ENCODE data around the gene NKX6-1.

Gene NKX6-1

DNA sequence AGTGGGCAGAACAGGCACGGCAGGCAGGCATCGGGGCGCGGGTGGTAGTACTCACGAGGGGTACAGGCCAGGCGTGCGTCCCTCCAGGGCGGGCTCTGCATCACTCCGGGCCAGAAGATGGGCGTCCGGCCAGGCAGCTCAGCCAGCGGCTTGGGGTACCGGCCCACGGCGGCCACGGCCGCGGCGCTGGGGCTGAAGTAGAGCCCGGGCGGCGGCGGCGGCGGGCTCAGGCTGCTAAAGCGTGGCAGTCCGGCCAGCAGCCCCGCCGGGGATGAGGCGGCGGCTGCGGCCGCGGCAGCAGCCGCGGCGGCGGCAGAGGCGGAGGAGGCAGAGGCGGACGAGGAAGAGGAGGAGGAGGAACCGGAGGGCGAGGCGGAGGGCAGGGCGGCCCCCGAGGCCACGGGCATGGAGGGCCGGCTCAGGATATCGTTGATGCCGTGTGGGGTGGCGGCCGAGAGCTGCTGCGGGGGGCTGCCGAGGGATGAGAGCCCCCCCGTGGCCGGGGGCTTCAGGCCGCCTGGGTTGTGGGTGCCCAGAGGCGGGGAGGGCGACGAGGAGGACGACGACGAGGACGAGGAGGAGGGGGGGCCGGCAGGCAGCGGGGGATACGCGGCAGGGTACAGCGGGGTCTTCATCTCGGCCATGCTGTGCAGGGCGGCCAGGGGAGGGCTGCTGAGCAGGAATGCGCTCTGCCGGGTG lies 1.4 kb downstream of the NKX6-1 start:
- DNase-seq: no peak

GRCh38 chr4:84496706-84497503 lies 2.2 kb downstream of the NKX6-1 start:
- no peak for DNase-seq

DNA sequence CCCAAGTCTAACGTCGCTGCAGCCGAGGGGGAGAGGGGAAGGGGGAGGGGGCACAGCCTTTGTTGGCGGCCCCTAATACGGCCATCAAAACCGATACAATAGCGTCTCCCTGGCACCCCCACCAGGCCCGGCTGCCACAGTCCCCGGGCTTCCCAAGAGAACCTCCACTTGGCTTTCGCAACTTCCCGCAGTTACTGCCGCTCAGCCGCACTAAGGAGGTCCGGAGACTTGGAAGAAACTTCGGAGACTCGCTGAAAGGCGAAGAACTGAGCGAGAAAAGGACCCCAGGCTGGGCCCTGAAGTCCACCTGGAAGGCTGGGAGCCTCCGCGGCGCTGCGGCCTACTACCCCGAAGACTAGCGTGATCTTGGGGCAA lies 2.8 kb downstream of the NKX6-1 start:
- DNase-seq: no peak

DNA sequence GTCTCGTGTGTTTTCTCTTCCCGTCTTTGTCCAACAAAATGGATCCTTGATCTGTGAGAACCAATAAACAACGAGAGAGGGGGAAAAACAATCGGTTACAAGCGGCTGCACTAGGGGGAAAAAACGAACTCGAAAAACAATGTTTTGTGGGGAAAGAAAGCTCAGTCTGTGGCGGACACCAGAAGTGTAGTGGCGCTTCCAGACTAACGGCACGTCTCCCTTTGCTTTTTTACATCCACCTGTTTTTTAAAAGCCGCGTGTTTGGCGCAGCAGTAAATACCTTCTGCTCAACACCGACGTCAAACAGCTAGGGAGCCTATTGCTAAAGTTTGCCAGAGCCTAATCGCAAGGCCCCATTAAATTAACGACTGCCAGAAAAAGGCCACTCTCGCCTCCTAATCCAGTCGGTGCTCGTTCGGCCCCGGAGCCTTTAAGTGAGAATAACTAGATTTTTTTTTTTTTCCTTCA lies 3.3 kb downstream of the NKX6-1 start:
- DNase-seq: no peak

DNA sequence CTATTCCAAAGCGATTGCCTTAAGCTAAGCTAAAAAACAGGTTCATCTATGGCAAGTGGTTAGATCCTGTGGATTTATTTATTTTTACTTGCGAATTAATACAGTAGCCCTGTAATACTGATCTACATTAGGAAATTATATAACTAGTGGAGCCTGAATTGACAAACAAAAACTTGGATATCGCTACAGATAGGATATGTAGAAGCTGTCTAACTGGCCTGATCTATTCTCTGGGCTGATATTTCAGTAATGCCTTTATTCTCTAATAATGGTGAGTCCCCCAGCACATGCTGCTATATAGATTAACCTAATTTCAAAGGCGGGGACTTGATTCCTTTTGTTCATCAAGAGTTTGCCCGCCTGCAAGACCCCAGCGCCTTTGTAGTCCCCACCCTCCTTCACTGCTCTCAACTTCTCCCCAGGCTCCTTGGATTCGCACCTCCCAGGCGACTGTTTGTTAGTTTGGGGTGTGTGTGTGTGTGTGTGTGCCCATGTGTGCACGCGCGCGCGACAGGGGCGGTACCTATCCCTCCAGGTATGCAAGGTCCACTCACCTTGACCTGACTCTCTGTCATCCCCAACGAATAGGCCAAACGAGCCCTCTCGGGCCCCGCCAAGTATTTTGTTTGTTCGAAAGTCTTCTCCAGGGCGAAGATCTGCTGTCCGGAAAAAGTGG lies 3.8 kb downstream of the NKX6-1 start:
- no peak for DNase-seq

DNA sequence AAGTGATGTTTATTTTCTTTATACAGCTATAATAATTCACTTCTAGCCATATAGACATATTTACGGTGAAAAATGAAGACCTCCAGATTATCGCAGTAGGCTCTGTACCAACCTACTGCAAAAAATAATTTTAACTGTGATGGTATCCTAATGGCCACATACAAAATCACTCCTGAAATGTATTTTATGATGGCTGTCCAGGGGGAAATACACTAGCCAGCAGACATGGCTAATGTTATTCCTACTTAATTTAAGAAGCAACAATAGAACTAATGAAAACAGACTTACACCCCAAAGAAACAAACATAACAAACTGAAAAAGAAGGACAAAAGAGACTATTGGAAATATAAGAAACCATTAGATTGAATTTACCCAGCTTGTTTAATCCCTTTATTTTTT lies 4.6 kb downstream of the NKX6-1 start:
- no peak for DNase-seq

DNA sequence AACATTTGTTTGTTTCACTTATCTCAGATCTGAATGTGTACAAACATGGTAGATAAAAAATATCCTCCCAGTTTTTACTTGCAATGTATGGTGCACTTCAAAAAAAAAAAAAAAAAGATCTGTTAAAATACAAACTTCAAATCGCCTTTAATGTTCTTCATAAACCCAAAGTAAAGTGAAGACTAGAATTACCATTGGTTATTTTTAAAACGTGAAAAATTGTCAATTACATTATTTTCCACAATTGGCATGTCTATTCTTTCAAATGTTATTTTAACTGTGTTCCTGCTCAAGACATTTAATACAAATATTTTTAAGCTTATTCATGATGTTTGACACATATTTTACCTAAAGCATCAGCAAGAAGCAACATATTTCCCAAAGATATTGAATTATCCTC lies 5.0 kb downstream of the NKX6-1 start:
- no peak for DNase-seq

- DNase-seq: no peak
These were observed 5.8 kb downstream of the NKX6-1 start for GRCh38 chr4:84493092-84493850.

- no peak for DNase-seq
These were observed 6.4 kb downstream of the NKX6-1 start for GRCh38 chr4:84492737-84493091.

GRCh38 chr4:84492290-84492689 lies 6.8 kb downstream of the NKX6-1 start:
- DNase-seq: no peak

DNA sequence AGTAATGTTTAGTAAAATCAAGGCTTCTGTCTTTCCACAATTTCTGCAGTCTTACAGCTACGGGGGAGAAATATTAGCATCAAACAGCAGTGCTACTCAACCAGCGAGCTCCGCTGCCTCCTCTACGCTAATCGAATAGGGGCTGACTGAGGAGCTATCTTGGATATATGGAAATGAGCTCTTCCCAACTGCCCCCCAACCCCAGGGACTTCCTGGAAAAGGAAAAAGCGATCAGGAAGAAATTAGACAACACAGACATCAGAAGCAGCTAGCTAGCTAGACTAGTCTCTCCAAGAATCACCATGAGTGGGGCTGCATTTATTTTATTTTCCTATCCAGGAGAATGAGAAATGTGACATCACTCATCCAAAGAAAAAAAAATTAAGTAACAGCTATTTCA lies 7.6 kb downstream of the NKX6-1 start:
- no peak for DNase-seq

- no peak for DNase-seq
These were observed 8.4 kb downstream of the NKX6-1 start for GRCh38 chr4:84490663-84491062.

- no peak for DNase-seq
These were observed 14.9 kb downstream of the NKX6-1 start for GRCh38 chr4:84484236-84484635.

DNA sequence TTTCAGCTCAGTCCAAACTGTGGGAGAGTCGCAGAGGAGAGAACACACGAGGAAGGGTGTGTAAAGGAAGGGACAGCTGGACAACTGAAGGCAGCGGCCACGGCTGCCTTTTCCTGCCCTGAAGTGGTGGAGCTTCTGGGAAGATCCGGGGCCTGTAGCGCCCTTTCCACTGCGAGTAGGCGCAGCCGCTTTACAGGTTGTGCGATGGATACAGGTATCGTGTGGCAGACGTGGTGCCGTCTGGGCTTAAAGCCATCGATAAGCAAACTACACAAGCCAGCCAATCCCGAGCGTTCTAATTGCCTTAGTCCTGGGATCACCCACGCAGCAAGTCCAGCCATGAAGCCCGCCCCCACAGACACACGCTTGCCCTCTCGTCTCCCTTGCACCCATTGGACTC lies 15.4 kb downstream of the NKX6-1 start:
- DNase-seq: no peak

DNA sequence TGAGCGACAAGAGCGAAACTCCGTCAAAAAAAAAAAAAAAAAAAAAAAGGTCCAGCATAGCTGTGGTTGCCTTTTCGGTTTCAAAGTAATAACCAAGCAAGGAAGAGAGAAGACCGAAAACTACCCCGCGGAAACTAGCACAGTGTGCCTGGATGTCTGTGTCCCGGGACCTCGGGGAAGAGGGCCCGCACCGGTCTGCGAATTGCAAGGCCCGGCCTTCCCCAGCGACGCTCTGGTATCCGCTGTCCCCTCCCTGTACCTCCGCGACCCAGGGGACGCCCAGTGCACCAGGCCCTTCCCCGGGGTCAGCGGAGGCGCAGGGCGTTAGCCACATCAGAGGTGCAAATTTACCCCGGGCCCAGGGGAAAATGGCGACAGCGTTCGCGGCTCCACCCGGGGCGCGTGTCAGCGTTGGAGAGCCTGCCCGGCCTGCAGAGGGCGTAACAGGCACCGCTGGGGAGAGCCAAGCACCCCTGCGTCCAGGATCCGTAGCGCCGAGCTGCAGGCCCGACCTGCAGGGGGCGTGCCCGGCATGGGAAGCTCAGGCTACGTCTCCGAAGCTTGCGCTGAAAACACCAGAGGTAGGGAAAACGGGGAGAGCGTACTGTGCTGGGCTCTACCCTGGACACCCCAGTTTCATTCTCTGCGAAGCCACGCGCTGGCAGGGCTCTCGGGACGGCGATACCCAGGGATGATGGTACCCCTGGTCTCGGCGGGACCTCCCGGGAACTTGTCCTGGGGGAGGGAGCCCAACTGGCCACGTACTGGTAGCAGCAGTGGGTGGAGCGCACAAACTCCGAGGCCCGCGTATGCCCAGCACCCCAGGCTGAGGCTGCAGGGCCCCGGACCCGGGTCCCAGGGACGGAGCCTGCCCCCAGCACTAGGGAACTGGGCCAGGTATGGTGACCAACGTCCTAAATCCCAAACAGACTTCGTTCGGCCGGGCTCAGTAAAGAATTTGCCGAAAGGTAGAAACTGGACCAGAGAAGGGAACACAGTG lies 16.2 kb downstream of the NKX6-1 start:
- no peak for DNase-seq

GRCh38 chr4:84481860-84482245 lies 17.2 kb downstream of the NKX6-1 start:
- no peak for DNase-seq

GRCh38 chr4:84481077-84481859 lies 17.8 kb downstream of the NKX6-1 start:
- DNase-seq: no peak

DNA sequence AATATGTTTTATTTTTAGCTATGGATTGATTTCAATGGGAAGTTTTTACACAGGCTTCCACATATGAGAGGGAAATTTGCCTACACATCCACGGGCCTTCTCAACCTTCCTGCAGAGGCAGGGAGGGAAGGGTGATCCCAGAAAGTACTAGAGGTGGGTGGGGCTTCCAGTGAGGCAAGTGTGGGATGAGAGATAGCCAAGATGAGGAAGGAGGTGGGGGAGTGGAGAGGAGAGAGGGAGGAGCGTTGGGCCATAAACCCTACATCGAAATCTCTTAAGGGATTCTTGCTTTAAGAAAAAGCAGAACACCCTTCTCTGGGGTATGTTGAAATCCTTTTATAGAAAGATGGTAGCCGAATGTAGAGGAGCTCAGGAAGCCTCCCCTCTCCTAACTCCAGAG lies 19.0 kb downstream of the NKX6-1 start:
- DNase-seq: no peak

DNA sequence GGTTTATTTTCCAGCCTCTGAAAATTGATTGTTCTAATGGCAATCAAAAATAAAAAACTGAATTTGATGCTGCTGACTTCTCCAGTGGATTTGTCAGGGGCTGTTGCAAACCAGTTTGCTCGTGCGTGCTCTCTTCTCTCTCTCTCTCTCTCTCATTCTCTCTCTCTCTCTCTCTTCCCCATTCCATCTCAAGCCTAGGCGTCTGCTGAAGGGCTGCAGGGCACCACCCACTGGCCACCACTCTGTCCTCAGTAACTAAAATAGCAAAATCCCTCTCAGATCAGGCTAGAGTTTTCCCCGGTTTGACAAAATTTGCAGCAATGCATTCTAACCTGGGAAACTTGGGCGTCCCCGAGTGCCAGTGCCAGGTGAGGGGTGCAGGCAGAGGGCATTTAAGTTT lies 19.4 kb downstream of the NKX6-1 start:
- DNase-seq: no peak

DNA sequence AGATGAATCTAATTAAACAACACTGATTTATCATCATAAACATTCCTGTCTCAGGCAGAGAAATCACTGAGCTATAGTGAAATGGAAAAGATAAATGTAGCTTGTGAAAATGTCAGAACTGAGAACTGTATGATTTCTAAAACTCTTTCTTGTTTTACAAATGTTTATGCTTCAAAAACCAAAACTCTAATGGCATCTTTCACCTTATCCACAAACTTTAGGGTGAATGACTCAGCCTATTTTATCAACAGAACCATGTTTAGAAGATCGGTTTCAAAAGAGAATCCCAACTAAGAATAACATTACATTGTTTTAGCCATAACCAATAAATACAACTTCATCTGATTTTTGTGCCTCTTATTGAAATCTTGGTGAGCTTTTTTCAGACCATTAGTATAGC lies 21.4 kb downstream of the NKX6-1 start:
- no peak for DNase-seq

DNA sequence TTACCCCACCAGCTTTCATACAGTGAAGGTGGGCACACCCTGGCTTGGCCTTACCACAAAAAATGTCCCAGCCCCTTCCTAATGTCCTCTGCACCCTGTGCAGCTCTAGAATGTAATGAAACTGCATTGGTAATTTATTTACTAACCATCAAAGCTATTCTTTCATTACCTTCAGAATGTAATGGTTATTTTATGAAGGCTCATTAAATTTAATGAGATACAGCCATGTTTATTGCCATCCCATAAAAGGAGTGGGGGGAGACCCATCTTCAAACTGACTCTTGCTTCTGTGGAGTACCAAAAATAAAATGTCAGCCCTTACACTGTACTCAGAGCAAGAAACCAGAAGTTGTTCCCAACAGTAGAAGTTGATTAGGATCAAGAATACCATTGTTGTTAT lies 25.0 kb downstream of the NKX6-1 start:
- DNase-seq: no peak

Measured in amniotic stem cell (primary cell).